ENCODE results near the gene VGLL1.
A peak's percentile ranks its signal among the peaks of the same experiment; 100 is the strongest.

VGLL1 gene

GRCh38 chrX:136551410-136551809, 19.4 kb downstream of the VGLL1 start:
- no peak for DNase-seq (ENCODE audit: low read depth in 2 of 3, low spot score in 2 of 3)

GRCh38 chrX:136555694-136556093, 23.7 kb downstream of the VGLL1 start:
- no peak for DNase-seq (ENCODE audit: low read depth in 2 of 3, low spot score in 2 of 3)

GRCh38 chrX:136572030-136572429, 40.0 kb downstream of the VGLL1 start:
- no peak for DNase-seq (ENCODE audit: low read depth in 2 of 3, low spot score in 2 of 3)

DNA sequence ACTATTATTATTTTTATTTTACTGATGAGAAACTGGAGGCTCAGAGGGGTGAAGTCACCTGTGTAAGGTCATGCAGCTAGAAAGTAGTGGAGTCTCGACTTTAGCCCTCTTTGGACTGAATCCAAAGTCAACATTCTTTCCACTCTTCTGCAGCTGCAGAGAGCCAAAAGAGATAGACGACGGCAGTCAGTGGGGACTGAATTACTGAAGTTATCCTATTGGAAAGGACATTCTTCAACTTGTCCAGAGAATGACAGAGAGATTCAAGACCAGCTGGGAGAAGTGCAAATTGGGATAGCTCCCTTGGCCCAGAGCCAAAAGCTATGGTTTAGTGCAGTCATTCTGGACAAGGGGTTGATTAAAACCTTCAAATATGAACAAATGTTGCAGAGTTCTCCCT, 42.5 kb downstream of the VGLL1 start:
- DNase-seq (ENCODE audit: low read depth in 2 of 3, low spot score in 2 of 3): no peak

DNA sequence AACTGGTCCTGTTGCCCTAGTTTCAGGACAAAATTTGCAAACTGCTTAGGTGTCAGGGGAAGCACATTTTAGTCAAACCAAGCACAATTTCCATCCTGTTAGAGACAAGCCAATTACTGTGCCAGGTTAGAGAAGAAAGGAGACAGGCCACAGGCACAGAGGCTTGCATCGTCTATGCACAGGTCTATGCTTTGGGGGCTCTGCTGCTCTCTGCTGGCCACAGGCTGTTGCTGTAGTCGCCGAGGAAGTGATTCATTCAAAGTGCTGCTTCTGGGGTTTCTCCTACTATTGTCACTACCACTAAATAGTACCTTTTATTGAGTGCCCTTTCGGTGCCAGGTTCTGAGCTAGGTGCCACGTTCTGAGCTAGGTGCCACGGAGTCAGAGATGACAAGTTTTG, 45.5 kb downstream of the VGLL1 start:
- peak in 1 of 3 experiments; percentile 10 for DNase-seq (ENCODE audit: low read depth in 2 of 3, low spot score in 2 of 3)

DNA sequence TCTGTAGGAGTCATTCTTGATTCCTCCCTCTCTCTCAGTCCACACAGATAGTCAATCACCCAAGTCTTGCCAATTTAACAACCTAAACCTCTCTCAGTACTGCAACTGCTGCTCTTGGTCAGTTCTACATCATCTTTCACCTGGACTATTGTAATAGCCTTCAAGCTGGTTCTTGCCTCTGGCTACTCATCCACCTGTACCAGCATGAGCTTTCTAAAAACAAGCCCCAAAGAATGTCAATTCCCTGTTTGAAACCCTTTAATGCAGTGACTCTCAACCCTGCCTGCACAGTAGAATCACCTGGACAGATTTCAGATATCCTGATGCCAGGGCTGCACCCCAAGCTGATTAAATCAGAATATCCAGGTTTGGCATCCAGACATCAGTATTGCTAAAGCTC, 48.3 kb downstream of the VGLL1 start:
- no peak for DNase-seq (ENCODE audit: low read depth in 2 of 3, low spot score in 2 of 3)

GRCh38 chrX:136582624-136583023, 50.6 kb downstream of the VGLL1 start:
- no peak for DNase-seq (ENCODE audit: low read depth in 2 of 3, low spot score in 2 of 3)

GRCh38 chrX:136584545-136584944, 52.5 kb downstream of the VGLL1 start:
- DNase-seq (ENCODE audit: low read depth in 2 of 3, low spot score in 2 of 3): no peak

DNA sequence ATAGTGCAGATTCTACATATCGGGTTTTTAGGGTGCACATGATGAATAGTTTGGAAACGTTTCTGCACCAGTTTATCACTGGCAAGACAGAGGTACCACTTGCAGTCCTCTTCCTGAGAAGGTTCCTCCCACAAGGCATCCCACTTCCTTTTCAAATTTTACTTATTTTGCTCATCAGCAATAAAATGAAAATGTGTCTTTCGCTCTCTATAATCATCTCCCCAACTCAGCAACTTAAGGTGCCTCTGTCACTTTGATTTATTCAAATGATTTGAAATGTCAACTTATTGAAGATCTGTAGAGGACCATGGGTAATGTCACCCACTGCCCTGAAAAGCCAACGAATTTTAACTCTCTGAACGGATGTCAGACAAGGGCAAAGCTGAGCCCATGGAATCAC, 53.2 kb downstream of the VGLL1 start:
- no peak for DNase-seq (ENCODE audit: low read depth in 2 of 3, low spot score in 2 of 3)

DNA sequence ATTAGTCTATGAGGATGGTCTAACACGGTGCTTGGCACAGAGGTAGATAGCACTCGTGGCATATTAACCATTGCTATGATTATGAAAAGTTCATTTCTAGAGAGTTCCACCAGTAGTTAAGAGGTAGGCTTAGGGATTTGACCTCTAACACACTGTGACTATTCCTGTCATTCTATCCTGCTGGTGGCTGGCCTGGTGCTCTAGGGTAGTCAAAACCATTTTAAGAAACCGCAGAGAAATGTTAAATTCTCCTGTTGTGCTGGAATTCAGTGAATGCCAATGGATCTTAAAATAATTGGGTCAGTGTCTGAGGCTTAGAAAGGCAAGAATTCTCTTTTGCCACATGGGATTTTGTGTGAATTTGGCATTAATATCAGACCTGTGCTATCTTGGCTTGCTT, 53.9 kb downstream of the VGLL1 start:
- no peak for DNase-seq (ENCODE audit: low read depth in 2 of 3, low spot score in 2 of 3)

DNA sequence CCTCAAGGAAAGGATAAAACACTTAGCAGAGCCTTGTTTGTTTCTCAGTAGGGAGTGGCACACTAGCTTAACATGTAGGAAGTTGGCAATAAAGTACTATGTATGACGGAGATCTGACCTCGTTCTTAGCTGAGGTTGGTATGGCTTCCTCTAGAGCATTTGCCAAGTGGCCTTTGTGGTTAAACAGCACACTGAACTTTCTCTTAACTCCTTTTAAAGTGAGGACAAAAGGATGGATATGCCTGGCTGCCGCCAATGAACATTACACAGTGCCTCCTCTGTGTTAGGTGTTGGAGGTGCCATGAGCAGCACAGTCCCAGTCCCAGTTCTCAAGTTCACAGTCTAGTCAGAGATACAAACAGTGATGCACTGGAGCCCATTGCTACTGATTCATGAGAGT, 54.4 kb downstream of the VGLL1 start:
- DNase-seq (ENCODE audit: low read depth in 2 of 3, low spot score in 2 of 3): no peak

GRCh38 chrX:136587532-136587931, 55.5 kb downstream of the VGLL1 start:
- no peak for DNase-seq (ENCODE audit: low read depth in 2 of 3, low spot score in 2 of 3)

- no peak for DNase-seq (ENCODE audit: low read depth in 2 of 3, low spot score in 2 of 3)
Observed at GRCh38 chrX:136588036-136588435, 56.0 kb downstream of the VGLL1 start.

DNA sequence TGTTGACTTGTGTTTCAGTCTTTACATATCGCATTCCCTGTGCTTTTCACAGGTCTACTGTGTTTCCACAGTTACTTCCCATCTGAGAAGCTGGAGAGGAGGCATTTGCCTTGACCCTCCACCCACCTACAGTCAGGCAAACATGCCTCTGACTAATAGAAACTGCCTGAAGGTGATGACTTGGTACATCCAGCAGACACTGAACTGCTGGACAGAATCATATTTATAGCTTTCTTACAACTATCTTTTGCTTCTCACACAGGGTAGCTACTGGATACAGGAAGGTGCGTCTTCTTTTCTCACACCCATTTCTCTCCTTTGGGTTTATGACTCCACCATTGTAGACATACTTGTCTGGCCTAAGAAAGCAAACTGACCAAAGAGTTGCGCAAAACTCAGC, 58.0 kb downstream of the VGLL1 start:
- DNase-seq (ENCODE audit: low read depth in 2 of 3, low spot score in 2 of 3): no peak

DNA sequence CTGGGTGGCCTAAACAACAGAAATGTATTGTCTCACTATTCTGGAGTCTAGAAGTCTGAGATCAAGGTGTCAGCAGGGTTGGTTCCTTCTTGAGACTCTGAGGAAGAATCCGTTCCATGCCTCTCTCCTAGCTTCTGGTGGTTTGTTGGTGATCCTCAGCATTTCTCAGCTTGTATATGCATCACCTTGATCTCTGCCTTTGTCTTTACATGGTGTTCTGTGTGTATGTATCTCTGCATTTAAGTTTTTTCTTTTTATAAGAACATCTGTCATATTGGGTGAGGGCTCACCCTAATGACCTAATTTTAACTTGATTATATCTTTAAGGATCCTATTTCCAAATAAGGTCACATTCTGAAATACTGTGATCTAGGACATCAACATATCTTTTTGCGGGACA, 65.3 kb downstream of the VGLL1 start:
- DNase-seq (ENCODE audit: low read depth in 2 of 3, low spot score in 2 of 3): no peak

DNA sequence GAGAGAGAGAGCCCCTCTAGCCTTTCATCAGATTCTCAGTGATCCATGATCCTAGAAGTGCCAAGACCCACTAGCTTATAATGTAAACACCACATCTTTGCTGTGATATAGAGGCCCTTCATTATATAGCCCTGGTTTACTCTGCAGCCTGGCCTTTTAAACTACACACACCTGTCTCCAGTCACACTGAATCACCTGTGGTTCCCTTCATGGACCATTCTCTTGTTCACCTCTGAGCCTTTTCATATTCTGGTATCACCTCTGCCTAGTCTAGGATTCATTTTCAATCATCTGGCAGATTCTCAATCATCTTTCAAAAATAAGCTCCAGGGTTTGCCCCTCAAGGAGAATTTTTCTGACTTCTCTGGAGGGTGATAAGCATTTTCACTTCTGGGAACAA, 65.9 kb downstream of the VGLL1 start:
- DNase-seq (ENCODE audit: low read depth in 2 of 3, low spot score in 2 of 3): no peak

GRCh38 chrX:136598631-136599030, 66.6 kb downstream of the VGLL1 start:
- DNase-seq (ENCODE audit: low read depth in 2 of 3, low spot score in 2 of 3): no peak

GRCh38 chrX:136600059-136600458, 68.0 kb downstream of the VGLL1 start:
- no peak for DNase-seq (ENCODE audit: low read depth in 2 of 3, low spot score in 2 of 3)

All from activated CD8-positive, alpha-beta memory T cell treated with anti-CD3 and anti-CD28 coated beads for 48 hours (primary cell).